Suprapubic skin (tissue), 4 donors: ENCODE results near the gene BAG5.
"Not testable (repeated sequence)": the region's sequence is repeated elsewhere in the genome, so short reads cannot be mapped to it uniquely, and the experiment has no call there.

Experiments used
- EP300 ChIP-seq: sonication (generic); formaldehyde crosslinking; IDR thresholded peaks from one replicate; pipeline ENCODE4 v1.6.1; 2017; ENCODE audit warnings: antibody characterized with exemption
- POLR2A ChIP-seq, 2 donors: fragments of 450-650 bp; IDR thresholded peaks; one replicate each; pipeline ENCODE4 v1.6.1; 2017; ENCODE audit warnings: antibody characterized with exemption in 2 of 2, mild to moderate bottlenecking in 2 of 2, moderate library complexity in 2 of 2
- POLR2AphosphoS5 ChIP-seq, 3 donors: sonication (generic); formaldehyde crosslinking; IDR thresholded peaks; one replicate each; pipeline ENCODE4 v1.6.1; 2017; ENCODE audit warnings: antibody characterized with exemption in 3 of 3
- TF ChIP-seq, protein P1 (sequence below), 2 donors: fragments of 200-600 bp in 1 of 2; fragments of 450-650 bp in 1 of 2; sonication (generic) in 1 of 2; IDR thresholded peaks; one replicate each; pipeline ENCODE4 v1.5.1; 2016 to 2019; ENCODE audit warnings: antibody characterized with exemption in 2 of 2, mild to moderate bottlenecking in 1 of 2, moderate library complexity in 1 of 2

DNA sequence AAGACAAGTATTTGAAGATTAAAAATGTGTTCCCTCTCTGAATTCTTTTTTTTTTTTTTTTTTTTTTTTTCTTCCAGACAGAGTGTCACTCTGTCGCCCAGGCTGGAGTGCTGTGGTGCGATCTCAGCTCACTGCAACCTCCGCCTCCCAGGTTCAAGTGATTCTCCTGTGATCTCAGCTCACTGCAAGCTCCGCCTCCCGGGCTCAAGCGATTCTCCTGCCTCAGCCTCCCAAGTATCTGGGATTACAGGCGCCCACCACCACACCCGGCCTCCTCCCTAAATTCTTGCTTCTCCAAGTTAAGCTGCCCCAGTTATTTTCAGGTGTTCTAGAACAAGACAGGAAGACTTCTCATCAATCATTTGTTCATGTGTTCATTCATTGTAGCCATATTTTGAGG is 50.3 kb downstream of the BAG5 start:
- TF ChIP-seq EP300; POLR2A (IDR thresholded peaks at IDR 0.05); POLR2AphosphoS5 (IDR thresholded peaks at IDR 0.05): not testable (repeated sequence)
- TF ChIP-seq, protein P1, sequence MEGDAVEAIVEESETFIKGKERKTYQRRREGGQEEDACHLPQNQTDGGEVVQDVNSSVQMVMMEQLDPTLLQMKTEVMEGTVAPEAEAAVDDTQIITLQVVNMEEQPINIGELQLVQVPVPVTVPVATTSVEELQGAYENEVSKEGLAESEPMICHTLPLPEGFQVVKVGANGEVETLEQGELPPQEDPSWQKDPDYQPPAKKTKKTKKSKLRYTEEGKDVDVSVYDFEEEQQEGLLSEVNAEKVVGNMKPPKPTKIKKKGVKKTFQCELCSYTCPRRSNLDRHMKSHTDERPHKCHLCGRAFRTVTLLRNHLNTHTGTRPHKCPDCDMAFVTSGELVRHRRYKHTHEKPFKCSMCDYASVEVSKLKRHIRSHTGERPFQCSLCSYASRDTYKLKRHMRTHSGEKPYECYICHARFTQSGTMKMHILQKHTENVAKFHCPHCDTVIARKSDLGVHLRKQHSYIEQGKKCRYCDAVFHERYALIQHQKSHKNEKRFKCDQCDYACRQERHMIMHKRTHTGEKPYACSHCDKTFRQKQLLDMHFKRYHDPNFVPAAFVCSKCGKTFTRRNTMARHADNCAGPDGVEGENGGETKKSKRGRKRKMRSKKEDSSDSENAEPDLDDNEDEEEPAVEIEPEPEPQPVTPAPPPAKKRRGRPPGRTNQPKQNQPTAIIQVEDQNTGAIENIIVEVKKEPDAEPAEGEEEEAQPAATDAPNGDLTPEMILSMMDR (IDR thresholded peaks at IDR 0.05), result not testable (repeated sequence)
